WERI-Rb-1 (cell line): Measurements from ENCODE around the gene GALNT16.

Experiments used
- DNase-seq: peaks from one replicate; pipeline ENCODE4 v3.0.0-alpha.2; 2020
- H3K27ac ChIP-seq: fragments of 250-450 bp; sonication (Bioruptor Pico); 2 replicates; pipeline ENCODE4 v1.5.1; 2020; ENCODE audit warnings: mild to moderate bottlenecking, moderate library complexity
- H3K27me3 ChIP-seq: fragments of 250-450 bp; sonication (Bioruptor Pico); 2 replicates; pipeline ENCODE4 v1.5.1; 2021; ENCODE audit warnings: mild to moderate bottlenecking, low read depth, moderate library complexity; ENCODE audit not compliant: insufficient read depth, severe bottlenecking
- H3K36me3 ChIP-seq: fragments of 250-450 bp; sonication (Bioruptor Pico); 2 replicates; pipeline ENCODE4 v1.5.1; 2020; ENCODE audit warnings: mild to moderate bottlenecking, moderate library complexity
- H3K4me3 ChIP-seq: 2 replicates; pipeline ENCODE4 v1.5.1; 2011; ENCODE audit warnings: low read depth, mild to moderate bottlenecking, control low read depth, low read length
- H3K9me3 ChIP-seq: fragments of 250-450 bp; sonication (Bioruptor Pico); 2 replicates; pipeline ENCODE4 v1.5.1; 2021; ENCODE audit warnings: mild to moderate bottlenecking, moderate library complexity; ENCODE audit not compliant: severe bottlenecking
- CTCF ChIP-seq: IDR thresholded peaks from 2 replicates; pipeline ENCODE4 v1.5.1; 2011; ENCODE audit warnings: low read depth, mild to moderate bottlenecking, control low read depth, inconsistent platforms, low read length

The GALNT16 gene

GRCh38 chr14:69263771-69264170, 3.8 kb downstream of the GALNT16 start:
- TF ChIP-seq CTCF = no peak
- H3K9me3 ChIP-seq = no peaks in the 10 kb centered on the region
- H3K27me3 ChIP-seq = peaks cover 7% of the 10 kb centered on the region
- DNase-seq = no peak
- no peak overlapping the region for H3K4me3 ChIP-seq
- no peaks in the 10 kb centered on the region for H3K36me3 ChIP-seq
- H3K27ac ChIP-seq = no peak overlapping the region

DNA sequence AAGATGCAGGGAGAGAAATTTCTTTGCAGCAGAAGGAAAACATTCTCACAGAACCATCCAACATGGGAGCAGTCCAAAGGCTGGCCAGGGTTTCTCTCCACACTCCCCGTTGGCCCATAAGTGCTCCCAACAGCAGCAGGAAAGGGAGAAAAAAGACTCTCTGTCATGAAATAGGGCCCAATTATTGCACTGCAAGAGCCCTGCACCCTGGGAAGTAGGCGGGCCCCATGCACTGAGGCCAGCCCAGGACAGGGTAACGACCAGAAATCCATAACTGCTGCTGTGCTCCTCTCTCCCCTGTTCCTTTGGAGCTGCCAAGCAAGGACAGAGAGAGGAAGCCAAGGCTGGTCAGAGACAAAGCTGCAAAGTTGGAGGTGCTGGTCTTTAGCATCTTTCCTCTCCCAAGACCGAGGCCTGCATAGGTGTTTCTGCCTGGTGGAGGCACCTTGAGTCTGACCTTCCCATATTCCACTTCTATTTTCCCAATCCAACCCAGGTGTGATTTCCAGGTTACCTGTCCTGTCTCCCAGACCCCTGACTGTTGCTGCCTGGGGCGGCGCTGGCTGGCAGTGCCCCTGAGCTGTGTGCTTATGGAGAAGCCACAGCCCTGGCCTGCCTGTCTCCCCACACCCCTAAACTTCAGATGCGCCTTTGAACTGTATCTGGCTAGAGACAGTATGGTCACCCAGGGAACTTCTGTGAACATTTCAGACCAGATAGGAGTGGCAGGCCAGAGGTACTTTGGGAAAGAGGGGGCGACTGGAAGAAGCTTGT, 6.8 kb downstream of the GALNT16 start:
- TF ChIP-seq CTCF = no peak
- H3K27me3 ChIP-seq = no peaks in the 10 kb centered on the region
- H3K36me3 ChIP-seq = no peaks in the 10 kb centered on the region
- DNase-seq = no peak
- H3K9me3 ChIP-seq = no peaks in the 10 kb centered on the region
- no peak overlapping the region for H3K27ac ChIP-seq
- H3K4me3 ChIP-seq = no peak overlapping the region

DNA sequence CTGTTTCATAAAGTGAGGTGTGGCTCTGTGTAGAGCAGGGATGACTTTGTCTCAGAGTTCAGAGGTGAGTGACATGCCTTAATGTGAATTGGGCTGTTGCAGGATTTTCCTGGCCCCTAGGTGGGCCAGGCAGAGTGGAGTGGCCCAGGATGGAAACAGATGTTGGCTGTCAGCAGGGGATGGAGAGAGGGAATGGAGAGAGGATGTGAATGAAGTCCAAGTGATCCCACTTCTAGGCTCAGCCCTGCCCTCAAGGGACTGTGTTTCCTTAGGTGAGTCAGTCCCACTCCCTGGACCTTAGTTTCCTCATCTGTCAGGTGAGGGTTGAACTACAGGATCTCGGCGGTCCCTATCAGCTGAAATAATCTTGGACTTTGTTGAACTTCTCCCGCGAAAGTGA, 7.5 kb downstream of the GALNT16 start:
- TF ChIP-seq CTCF = no peak
- no peak for DNase-seq
- no peak overlapping the region for H3K27ac ChIP-seq

GRCh38 chr14:69268223-69268622, 8.3 kb downstream of the GALNT16 start:
- no peak overlapping the region for H3K27ac ChIP-seq
- no peaks in the 10 kb centered on the region for H3K36me3 ChIP-seq
- H3K9me3 ChIP-seq = no peaks in the 10 kb centered on the region
- DNase-seq = no peak
- H3K4me3 ChIP-seq = no peak overlapping the region
- no peaks in the 10 kb centered on the region for H3K27me3 ChIP-seq
- TF ChIP-seq CTCF = no peak

More for the DNA sequence above, 7.5 kb downstream of the GALNT16 start:
- Histone ChIP-seq H3K36me3 (no peaks in the 10 kb centered on the region), H3K4me3 (no peak overlapping the region), H3K27me3 (no peaks in the 10 kb centered on the region), H3K9me3 (no peaks in the 10 kb centered on the region)

GRCh38 chr14:69268763-69269162, 8.8 kb downstream of the GALNT16 start:
- DNase-seq = no peak
- Histone ChIP-seq H3K27ac (no peak overlapping the region), H3K36me3 (no peaks in the 10 kb centered on the region), H3K27me3 (no peaks in the 10 kb centered on the region), H3K4me3 (no peak overlapping the region), H3K9me3 (no peaks in the 10 kb centered on the region)
- no peak for TF ChIP-seq CTCF

DNA sequence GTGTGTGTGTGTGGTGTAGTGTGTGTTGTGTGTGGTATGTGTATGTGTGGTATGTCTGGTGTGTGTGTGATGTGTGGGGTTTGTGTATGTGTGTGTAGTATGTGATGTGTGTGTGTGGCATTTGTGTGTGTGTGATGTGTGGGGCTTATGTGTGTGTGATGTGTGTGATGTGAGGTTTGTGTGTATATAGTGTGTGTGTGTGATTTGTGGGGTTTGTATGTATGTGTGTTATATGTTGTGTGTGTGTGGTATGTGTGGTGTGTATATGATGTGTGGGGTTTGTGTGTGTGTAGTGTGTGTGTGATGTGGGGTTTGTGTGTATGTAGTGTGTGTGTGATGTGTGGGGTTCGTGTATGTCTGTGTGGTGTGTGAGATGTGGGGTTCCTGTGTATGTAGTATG, 9.4 kb downstream of the GALNT16 start:
- no peak for TF ChIP-seq CTCF
- H3K36me3 ChIP-seq = no peaks in the 10 kb centered on the region
- H3K4me3 ChIP-seq = no peak overlapping the region
- H3K27ac ChIP-seq = no peak overlapping the region
- H3K9me3 ChIP-seq = no peaks in the 10 kb centered on the region
- no peaks in the 10 kb centered on the region for H3K27me3 ChIP-seq
- no peak for DNase-seq
